ENCODE measurements around the gene BRK1.
A peak's percentile ranks its signal among the peaks of the same experiment; 100 is the strongest.
"Not testable (repeated sequence)": the region's sequence is repeated elsewhere in the genome, so short reads cannot be mapped to it uniquely, and the experiment has no call there.

The BRK1 gene

GRCh38 chr3:10142707-10143560 lies 27.5 kb downstream of the BRK1 start:
- peak; percentile 47 for DNase-seq (ENCODE audit: low read depth, low spot score)

DNA sequence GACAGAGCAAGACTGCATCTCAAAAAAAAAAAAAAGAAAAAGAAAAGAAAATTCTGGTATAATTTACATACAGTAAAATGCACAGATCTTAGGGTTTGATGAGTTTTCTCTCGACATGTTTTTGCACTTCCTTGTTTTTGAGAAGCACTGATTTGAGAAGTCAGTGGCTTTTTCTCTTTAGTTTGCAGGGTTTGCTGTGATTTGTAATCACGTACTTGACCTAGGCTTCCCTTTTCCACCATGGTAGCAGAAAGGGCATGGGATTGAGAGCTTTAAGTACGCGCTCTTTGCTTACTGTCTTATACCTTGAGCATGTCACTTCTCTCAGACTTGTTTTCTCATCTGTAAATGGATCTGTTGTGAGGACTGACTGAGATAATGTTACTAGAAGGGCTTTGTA lies 30.2 kb downstream of the BRK1 start:
- DNase-seq (ENCODE audit: low read depth, low spot score), result no peak

DNA sequence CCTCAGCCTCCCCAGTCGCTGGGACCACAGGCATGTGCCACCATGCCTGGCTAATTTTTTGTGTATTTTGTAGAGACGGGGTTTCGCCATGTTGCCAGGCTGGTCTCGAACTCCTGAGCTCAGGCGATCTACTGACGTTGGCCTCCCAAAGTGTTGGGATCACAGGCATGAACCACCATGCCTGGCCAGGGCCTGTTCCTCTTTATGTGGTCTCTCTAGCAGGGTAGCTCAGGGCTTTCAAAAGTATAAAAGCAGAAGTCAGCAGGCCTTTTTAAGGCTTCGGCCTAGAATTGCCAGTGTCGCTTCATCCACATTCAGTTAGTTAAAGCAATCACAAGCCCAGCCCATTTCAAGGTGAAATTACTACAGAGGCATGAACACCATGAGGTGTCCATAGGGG lies 33.8 kb downstream of the BRK1 start:
- no peak for DNase-seq (ENCODE audit: low read depth, low spot score)

- DNase-seq (ENCODE audit: low read depth, low spot score), result no peak
Measured at GRCh38 chr3:10150987-10151386, 35.5 kb downstream of the BRK1 start.

DNA sequence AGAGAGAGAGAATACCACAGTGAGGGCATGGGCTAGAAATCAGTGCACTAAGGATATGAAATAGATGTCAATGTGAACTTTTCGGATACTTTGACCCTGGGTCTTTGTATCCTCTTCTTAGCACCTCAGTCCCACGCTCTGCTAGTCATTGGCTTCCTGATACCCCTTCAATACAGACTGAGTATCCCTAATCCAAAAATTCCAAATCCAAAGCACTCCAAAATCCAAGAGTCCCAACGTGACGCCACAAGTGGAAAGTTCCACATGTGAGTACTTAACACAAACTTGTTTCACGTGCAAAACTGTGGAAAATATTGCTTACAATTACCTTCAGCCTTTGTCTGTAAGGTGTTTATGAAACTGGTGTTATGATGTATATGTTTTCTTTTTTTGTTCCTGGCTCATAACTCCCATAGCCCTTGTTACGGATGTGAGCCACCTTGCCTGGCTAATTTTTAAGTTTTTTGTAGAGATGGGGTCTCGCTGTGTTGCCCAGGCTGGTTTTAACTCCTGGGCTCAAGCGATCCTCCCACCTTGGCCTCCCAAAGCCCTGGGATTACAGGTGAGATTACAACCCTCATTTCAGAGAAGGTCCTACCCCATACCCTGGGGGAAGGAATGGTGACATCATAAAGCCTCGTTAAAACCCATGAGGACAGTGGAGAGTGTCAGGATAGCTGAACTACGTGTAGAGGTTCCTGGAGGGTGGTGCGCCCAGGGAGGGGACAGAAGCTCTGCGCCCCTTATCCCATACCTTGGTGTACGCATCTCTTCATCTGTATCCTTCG lies 39.1 kb downstream of the BRK1 start:
- DNase-seq (ENCODE audit: low read depth, low spot score), result no peak

DNA sequence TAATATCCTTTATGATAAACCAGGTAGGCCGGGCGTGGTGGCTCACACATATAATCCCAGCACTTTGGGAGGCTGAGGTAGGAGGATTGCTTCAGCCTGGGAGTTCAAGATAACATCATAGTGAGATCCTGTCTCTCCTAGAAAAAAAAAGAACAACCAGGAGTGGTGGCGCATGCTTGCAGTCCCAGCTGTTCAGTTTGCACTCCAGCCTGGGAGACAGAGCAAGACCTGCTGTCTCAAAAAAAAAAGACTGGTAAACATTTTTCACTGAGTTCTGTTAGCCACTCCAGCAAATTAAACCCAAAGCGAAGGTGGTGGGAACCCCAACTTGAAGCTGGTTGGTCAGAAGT lies 39.6 kb downstream of the BRK1 start:
- DNase-seq (ENCODE audit: low read depth, low spot score), result no peak

- DNase-seq (ENCODE audit: low read depth, low spot score), result no peak
Measured at GRCh38 chr3:10155658-10156057, 40.2 kb downstream of the BRK1 start.

DNA sequence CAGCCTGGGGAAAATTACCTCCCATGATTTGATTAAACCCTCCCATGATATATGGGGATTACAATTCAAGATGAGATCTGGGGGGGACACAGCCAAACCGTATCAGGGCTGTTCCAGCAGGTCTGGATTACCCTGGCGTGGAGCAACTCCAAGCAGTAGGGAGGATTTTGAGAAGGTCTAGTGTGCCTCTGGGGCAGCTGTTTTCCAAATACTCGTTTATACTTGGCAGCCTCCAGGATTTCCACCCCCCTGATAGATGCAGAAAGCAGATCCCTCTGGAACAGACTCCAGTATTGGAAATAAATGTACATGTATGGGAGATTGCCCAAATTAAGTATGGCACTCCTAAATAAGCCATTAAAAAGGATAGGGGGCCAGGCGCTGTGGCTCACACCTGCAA lies 41.6 kb downstream of the BRK1 start:
- no peak for DNase-seq (ENCODE audit: low read depth, low spot score)

- not testable (repeated sequence) for DNase-seq (ENCODE audit: low read depth, low spot score)
Measured at GRCh38 chr3:10158555-10158954, 43.1 kb downstream of the BRK1 start.

GRCh38 chr3:10160346-10160745 lies 44.9 kb downstream of the BRK1 start:
- DNase-seq (ENCODE audit: low read depth, low spot score), result no peak

DNA sequence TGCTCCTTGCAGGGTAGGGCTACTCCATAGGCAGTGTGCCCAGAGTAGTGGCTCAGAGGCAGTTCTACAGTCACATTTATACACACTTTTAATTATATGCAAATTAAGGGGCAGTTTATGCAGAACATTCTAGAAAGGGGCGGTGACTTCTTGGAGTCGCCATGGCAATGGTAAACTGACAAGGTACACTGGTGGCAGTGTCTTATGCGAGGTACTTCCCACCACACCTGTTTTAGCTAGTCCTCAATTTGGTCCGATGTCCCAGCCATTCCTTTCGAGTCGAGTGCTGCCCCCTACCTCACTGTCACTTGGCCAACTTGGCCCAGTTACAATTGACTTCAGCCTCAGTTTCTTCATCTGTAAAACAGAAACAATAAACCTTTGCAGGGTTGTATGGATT lies 45.5 kb downstream of the BRK1 start:
- peak; percentile 20 for DNase-seq (ENCODE audit: low read depth, low spot score)

GRCh38 chr3:10162185-10162584 lies 46.7 kb downstream of the BRK1 start:
- no peak for DNase-seq (ENCODE audit: low read depth, low spot score)

DNA sequence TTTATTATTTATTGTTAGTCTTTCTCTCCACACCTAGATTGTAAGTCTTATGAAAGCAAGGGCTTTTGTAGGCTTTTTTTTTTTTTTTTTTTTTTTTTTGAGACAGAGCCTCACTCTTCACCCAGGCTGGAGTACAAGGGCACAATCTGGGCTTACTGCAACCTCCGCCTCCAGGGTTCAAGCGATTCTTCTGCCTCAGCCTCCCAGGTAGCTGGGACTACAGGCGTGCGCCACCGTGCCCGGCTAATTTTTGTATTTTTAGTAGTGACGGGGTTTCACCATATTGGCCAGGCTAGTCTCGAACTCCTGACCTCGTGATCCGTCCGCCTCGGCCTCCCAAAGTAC lies 48.7 kb downstream of the BRK1 start:
- not testable (repeated sequence) for DNase-seq (ENCODE audit: low read depth, low spot score)

GRCh38 chr3:10164546-10165393 lies 49.3 kb downstream of the BRK1 start, which contains the start of gene IRAK2:
Gene IRAK2 (plus strand): TSS chr3:10164919. CDS start chr3:10164955, 36 bp downstream.
- peak; percentile 65 for DNase-seq (ENCODE audit: low read depth, low spot score)

DNA sequence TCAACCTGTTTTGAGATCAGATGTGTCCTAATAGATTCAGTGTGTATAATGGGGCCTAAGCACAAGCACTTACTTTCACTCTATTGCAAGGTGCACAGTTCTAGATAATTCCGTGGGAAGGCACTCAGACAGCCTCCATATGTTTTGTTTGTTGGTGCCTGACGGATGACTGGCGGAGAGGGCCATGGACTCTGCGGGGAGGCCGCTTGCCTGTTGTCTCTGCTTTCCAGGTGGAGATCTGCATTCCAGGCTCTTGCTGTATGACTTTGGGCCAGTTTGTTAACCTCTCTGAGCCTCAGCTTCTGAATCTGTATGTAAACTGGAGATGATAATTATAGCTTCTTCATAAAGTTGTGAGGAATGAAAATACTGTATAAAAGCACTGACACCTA lies 50.7 kb downstream of the BRK1 start:
- no peak for DNase-seq (ENCODE audit: low read depth, low spot score)

- peak; percentile 53 for DNase-seq (ENCODE audit: low read depth, low spot score)
Measured at GRCh38 chr3:10169000-10169496, 53.6 kb downstream of the BRK1 start.

DNA sequence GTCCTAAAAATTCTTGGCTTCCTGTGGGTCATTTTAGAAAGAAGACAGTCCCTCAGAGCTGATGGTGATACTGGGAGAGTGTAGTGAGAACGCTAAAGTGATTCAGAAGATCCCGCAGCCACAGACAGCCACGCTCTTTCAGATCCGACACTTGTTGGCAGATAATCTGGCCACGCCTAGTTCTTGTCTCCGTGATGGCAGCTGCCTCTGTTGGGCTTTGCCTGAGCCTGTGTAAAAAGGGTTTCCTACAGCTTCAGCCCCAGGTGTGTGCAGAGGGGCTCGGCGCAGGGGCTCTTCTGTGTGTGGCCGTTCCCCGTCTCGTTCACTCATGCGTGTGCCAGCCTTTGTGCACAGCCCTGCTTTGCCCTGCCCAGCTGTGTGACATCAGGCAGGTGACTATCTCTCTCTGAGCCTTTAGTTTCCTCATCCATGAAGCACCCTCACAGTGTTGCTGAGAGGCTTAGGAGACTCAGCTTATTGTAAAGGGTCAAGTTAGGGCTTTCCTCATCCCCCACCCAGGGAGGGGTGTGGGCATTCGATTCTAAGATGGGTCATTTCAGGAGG lies 55.5 kb downstream of the BRK1 start:
- no peak for DNase-seq (ENCODE audit: low read depth, low spot score)

DNA sequence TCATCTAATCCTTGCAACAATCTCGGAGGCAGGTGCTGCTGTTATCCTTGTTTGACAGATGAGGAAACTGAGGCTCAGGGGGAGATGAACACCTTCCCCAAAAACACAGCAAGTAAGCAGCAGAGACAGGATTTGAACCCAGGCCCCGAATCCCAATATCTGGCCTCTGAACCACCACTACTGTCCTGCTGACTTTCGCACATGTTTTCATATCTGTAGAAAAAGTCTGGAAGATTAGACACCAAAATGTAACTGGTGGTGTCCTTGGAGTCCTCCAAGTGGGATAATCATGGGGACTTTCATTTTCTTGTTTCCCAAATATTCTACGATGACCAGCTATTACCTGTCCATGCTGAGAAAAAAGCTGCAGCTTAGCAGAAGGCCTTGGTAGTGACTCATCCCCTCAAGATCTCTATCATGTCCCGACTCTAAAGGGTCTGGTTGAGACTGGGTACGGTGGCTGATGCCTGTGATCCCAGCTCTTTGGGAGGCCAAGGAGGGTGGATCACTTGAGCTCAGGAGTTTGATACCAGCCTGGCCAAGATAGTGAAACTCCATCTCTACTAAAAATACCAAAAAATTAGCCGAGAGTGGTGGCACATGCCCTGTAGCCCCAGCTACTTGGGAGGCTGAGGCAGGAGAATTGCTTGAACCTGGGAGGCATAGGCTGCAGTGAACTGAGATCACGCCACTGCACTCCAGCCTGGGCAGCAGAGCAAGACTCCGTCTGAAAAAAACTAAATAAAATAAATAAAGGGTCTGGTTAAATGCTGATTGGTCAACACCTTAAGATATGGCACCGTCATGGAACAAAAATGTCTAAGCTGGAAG lies 57.8 kb downstream of the BRK1 start:
- no peak for DNase-seq (ENCODE audit: low read depth, low spot score)

GRCh38 chr3:10173926-10174435 lies 58.5 kb downstream of the BRK1 start:
- DNase-seq (ENCODE audit: low read depth, low spot score), result no peak

DNA sequence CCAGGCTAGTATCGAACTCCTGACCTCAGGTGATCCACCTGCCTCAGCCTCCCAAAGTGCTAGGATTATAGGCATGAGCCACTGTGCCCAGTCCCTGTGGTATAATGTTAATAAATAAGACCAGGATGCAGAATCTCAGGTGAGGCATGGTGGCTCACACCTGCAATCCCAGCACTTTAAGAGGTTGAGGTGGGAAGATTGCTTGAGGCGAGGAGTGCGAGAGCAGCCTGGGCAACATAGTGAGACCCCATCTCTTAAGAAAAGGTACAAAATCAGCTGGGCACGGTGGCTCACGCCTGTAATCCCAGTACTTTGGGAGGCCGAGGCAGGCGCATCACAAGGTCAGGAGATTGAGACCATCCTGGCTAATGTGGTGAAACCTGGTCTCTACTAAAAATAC lies 59.9 kb downstream of the BRK1 start:
- DNase-seq (ENCODE audit: low read depth, low spot score), result not testable (repeated sequence)
